Kidney tubule cell (primary cell): ENCODE data around the gene SOCS1.

Source experiments
- DNase-seq: peaks from one replicate; pipeline ENCODE4 v3.0.0-alpha.2; 2018; ENCODE audit warnings: low spot score

Gene SOCS1

GRCh38 chr16:11285842-11286241 lies 29.8 kb upstream of the SOCS1 start:
- no peak for DNase-seq

- DNase-seq = no peak
Measured at GRCh38 chr16:11283820-11284248, 27.8 kb upstream of the SOCS1 start.

GRCh38 chr16:11280616-11281522 lies 24.9 kb upstream of the SOCS1 start, which contains the start of gene PRM1:
TSS of gene PRM1 (minus strand) at chr16:11281330. CDS start at chr16:11281238, 92 bp downstream.
- DNase-seq = no peak

- DNase-seq = no peak
Measured at GRCh38 chr16:11278681-11279628, 23.0 kb upstream of the SOCS1 start.

GRCh38 chr16:11277607-11278337 lies 21.8 kb upstream of the SOCS1 start:
- no peak for DNase-seq

GRCh38 chr16:11276896-11277593 lies 21.0 kb upstream of the SOCS1 start:
- no peak for DNase-seq

GRCh38 chr16:11276143-11276895 lies 20.3 kb upstream of the SOCS1 start, which contains the start of gene PRM2:
TSS of gene PRM2 (minus strand) at chr16:11276480. CDS start at chr16:11276370, 110 bp downstream.
- no peak for DNase-seq

GRCh38 chr16:11274964-11275363 lies 19.0 kb upstream of the SOCS1 start:
- DNase-seq = no peak

GRCh38 chr16:11273721-11274324 lies 17.8 kb upstream of the SOCS1 start:
- DNase-seq = no peak

GRCh38 chr16:11272921-11273720 lies 17.1 kb upstream of the SOCS1 start, which contains the start of gene PRM3:
TSS of gene PRM3 (minus strand) at chr16:11273629. CDS start at chr16:11273595, 34 bp downstream.
- DNase-seq = no peak

- DNase-seq = no peak
Measured at GRCh38 chr16:11272484-11272883, 16.5 kb upstream of the SOCS1 start.

- no peak for DNase-seq
Measured at GRCh38 chr16:11271610-11272009, 15.6 kb upstream of the SOCS1 start.

GRCh38 chr16:11270602-11271162 lies 14.7 kb upstream of the SOCS1 start:
- DNase-seq = no peak

- DNase-seq = no peak
Measured at GRCh38 chr16:11268921-11269375, 12.9 kb upstream of the SOCS1 start, which contains the start of gene TNP2. TSS of gene TNP2 (minus strand) at chr16:11269325. CDS start at chr16:11269262, 63 bp downstream.

GRCh38 chr16:11265124-11265523 lies 9.1 kb upstream of the SOCS1 start:
- no peak for DNase-seq

- no peak for DNase-seq
Measured at GRCh38 chr16:11264155-11264832, 8.3 kb upstream of the SOCS1 start.

GRCh38 chr16:11263737-11264136 lies 7.7 kb upstream of the SOCS1 start:
- no peak for DNase-seq

- no peak for DNase-seq
Measured at GRCh38 chr16:11262915-11263314, 6.9 kb upstream of the SOCS1 start.
